DND-41 (cell line): Measurements from ENCODE around the gene CBX4.

Source experiments
- CTCF ChIP-seq: IDR thresholded peaks from 2 replicates; pipeline ENCODE4 v1.5.1; 2012; ENCODE audit warnings: borderline replicate concordance, low read length, moderate library complexity, mild to moderate bottlenecking; ENCODE audit not compliant: poor library complexity, severe bottlenecking; ENCODE audit errors: extremely low read depth
- EZH2 ChIP-seq: IDR thresholded peaks from 3 replicates; pipeline ENCODE4 v1.6.1; 2012; ENCODE audit warnings: borderline replicate concordance, low read depth, mild to moderate bottlenecking, moderate library complexity, low read length, inconsistent platforms; ENCODE audit not compliant: severe bottlenecking

- TF ChIP-seq CTCF = no peak
- TF ChIP-seq EZH2 = no peak
Measured at GRCh38 chr17:79849953-79850352, 10.7 kb upstream of the CBX4 start.
